H1 (cell line): ENCODE results near the gene LSM7. TPM values are rescaled to one million over a fixed set of nuclear protein-coding genes. Genes with fewer than 3 reads are reported as not detected.

Experiments
- CTCF ChIA-PET: fragments of 300-600 bp; sonication (Branson Sonifier 250); formaldehyde crosslinking; loops from one replicate; lab custom pipeline; 2021; ENCODE audit not compliant: partially characterized antibody; lab: Charles Lee
- POLR2A ChIA-PET: fragments of 300-600 bp; sonication (Branson Sonifier 250); formaldehyde crosslinking; loops from one replicate; lab custom pipeline; 2021; ENCODE audit warnings: inconsistent platforms; ENCODE audit not compliant: partially characterized antibody; lab: Charles Lee
- DNase-seq, 2 experiments: peaks; one replicate each; pipeline versions ENCODE4 v3.0.0 to v3.0.0-alpha.2; 2010 to 2022; ENCODE audit warnings: low spot score in 2 of 2, low read depth in 1 of 2, mixed read lengths in 1 of 2
- FAIRE-seq: peaks from 2 replicates; lab custom pipeline; 2011; peaks lifted over from hg19 to GRCh38; lab: Jason Lieb, UNC
- H2AFZ ChIP-seq: 2 replicates; pipeline ENCODE4 v1.8.1; 2012; ENCODE audit warnings: low read length, inconsistent platforms
- H2AK5ac ChIP-seq: 2 replicates; pipeline ENCODE4 v1.6.1; 2013; ENCODE audit warnings: low read depth, low read length
- H2BK120ac ChIP-seq: replicated peaks from 2 replicates; pipeline ENCODE3; 2013; ENCODE audit warnings: low read depth, low read length, inconsistent platforms
- H2BK12ac ChIP-seq: 2 replicates; pipeline ENCODE4 v1.6.1; 2013; ENCODE audit warnings: low read depth, low read length
- H2BK15ac ChIP-seq: 2 replicates; pipeline ENCODE4 v1.6.1; 2013; ENCODE audit warnings: low read length
- H2BK20ac ChIP-seq: 2 replicates; pipeline ENCODE4 v1.6.1; 2013; ENCODE audit warnings: low read length
- H2BK5ac ChIP-seq: 2 replicates; pipeline ENCODE4 v1.6.1; 2013; ENCODE audit warnings: low read depth, low read length
- H3K14ac ChIP-seq: 2 replicates; pipeline ENCODE4 v1.6.1; 2013; ENCODE audit warnings: inconsistent platforms; ENCODE audit not compliant: insufficient read length
- H3K18ac ChIP-seq: 2 replicates; pipeline ENCODE4 v1.6.1; 2013; ENCODE audit warnings: low read length; ENCODE audit errors: extremely low read depth
- H3K23ac ChIP-seq: 2 replicates; pipeline ENCODE4 v1.6.1; 2013; ENCODE audit warnings: inconsistent platforms; ENCODE audit not compliant: insufficient read length
- H3K23me2 ChIP-seq: 2 replicates; pipeline ENCODE4 v1.6.1; 2013; ENCODE audit warnings: low read depth, low read length
- H3K27ac ChIP-seq: 2 replicates; pipeline ENCODE4 v1.6.1; 2011; ENCODE audit warnings: low read depth, low read length, inconsistent platforms
- H3K27me3 ChIP-seq, 4 experiments: replicated peaks in 1 of 4; 1 replicate in 1 of 4; 2 replicates in 3 of 4; pipeline versions ENCODE4 v1.6.1 to v1.8.1; 2011 to 2013; ENCODE audit warnings: low read length in 3 of 4, mild to moderate bottlenecking in 3 of 4, inconsistent platforms in 2 of 4, mixed read lengths in 2 of 4, moderate library complexity in 1 of 4; ENCODE audit not compliant: control insufficient read depth in 3 of 4, insufficient read depth in 3 of 4; ENCODE audit errors: extremely low read depth in 1 of 4
- H3K36me3 ChIP-seq, 4 experiments: 2 replicates each; pipeline versions ENCODE4 v1.6.1 to v1.8.1; 2011 to 2013; ENCODE audit warnings: mild to moderate bottlenecking in 4 of 4, low read length in 3 of 4, moderate library complexity in 2 of 4, control low read depth in 1 of 4, inconsistent platforms in 1 of 4; ENCODE audit not compliant: insufficient read depth in 4 of 4, control insufficient read depth in 2 of 4
- H3K4ac ChIP-seq: replicated peaks from 2 replicates; pipeline ENCODE3; 2013; ENCODE audit warnings: low read length, low read depth, mixed read lengths, inconsistent platforms; ENCODE audit not compliant: insufficient read length
- H3K4me1 ChIP-seq, 4 experiments: replicated peaks in 1 of 4; 1 replicate in 1 of 4; 2 replicates in 3 of 4; pipeline versions ENCODE4 v1.6.1 to v1.8.1; 2011 to 2013; ENCODE audit warnings: low read length in 3 of 4, inconsistent platforms in 2 of 4, mixed read lengths in 1 of 4; ENCODE audit not compliant: insufficient read depth in 4 of 4, control insufficient read depth in 3 of 4
- H3K4me2 ChIP-seq, 2 experiments: 2 replicates each; pipeline versions ENCODE4 v1.6.1 to v1.8.1; 2011 to 2013; ENCODE audit warnings: low read depth in 2 of 2, low read length in 2 of 2, control low read depth in 1 of 2, inconsistent platforms in 1 of 2, mild to moderate bottlenecking in 1 of 2; ENCODE audit not compliant: insufficient read depth in 1 of 2
- H3K4me3 ChIP-seq, 4 experiments: fragments of 200-600, 300-600 bp in 1 of 4; sonication (generic), shearing (Covaris generic), sonication (Bioruptor Twin) in 1 of 4; 2 replicates each; pipeline versions ENCODE4 v1.5.1 to v1.8.1; 2011 to 2016; ENCODE audit warnings: low read length in 4 of 4, low read depth in 3 of 4, control low read depth in 2 of 4, inconsistent platforms in 2 of 4, mild to moderate bottlenecking in 2 of 4, mixed read lengths in 1 of 4, moderate library complexity in 1 of 4; ENCODE audit not compliant: insufficient read depth in 2 of 4; ENCODE audit errors: extremely low read depth in 1 of 4
- H3K56ac ChIP-seq: replicated peaks from 2 replicates; pipeline ENCODE3; 2013; ENCODE audit warnings: low read depth, mild to moderate bottlenecking, mixed read lengths, low read length, inconsistent platforms; ENCODE audit not compliant: insufficient read length
- H3K79me1 ChIP-seq: 2 replicates; pipeline ENCODE4 v1.6.1; 2013; ENCODE audit warnings: low read depth, low read length, control low read depth
- H3K79me2 ChIP-seq, 2 experiments: 2 replicates each; pipeline versions ENCODE4 v1.6.1 to v1.8.1; 2012 to 2013; ENCODE audit warnings: low read length in 2 of 2, mild to moderate bottlenecking in 2 of 2, inconsistent platforms in 1 of 2; ENCODE audit not compliant: insufficient read depth in 2 of 2, control insufficient read depth in 1 of 2
- H3K9ac ChIP-seq, 4 experiments: replicated peaks in 1 of 4; 1 replicate in 1 of 4; 2 replicates in 3 of 4; pipeline versions ENCODE4 v1.6.1 to v1.8.1; 2011 to 2013; ENCODE audit warnings: low read depth in 3 of 4, low read length in 3 of 4, control low read depth in 2 of 4, mild to moderate bottlenecking in 2 of 4, moderate library complexity in 2 of 4, inconsistent platforms in 1 of 4; ENCODE audit errors: extremely low read depth in 1 of 4
- H3K9me3 ChIP-seq, 2 experiments: 2 replicates each; pipeline versions ENCODE4 v1.6.1 to v1.8.1; 2012 to 2013; ENCODE audit warnings: mild to moderate bottlenecking in 2 of 2, moderate library complexity in 2 of 2, control low read depth in 1 of 2, inconsistent platforms in 1 of 2, low read depth in 1 of 2, low read length in 1 of 2, mixed read lengths in 1 of 2; ENCODE audit not compliant: insufficient read depth in 2 of 2
- H4K20me1 ChIP-seq, 2 experiments: replicated peaks in 1 of 2; 2 replicates each; pipeline versions ENCODE3 to v1.8.1; 2011 to 2013; ENCODE audit warnings: inconsistent platforms in 2 of 2, low read length in 2 of 2, mild to moderate bottlenecking in 1 of 2; ENCODE audit not compliant: insufficient read depth in 2 of 2, control insufficient read depth in 1 of 2
- H4K5ac ChIP-seq: 2 replicates; pipeline ENCODE4 v1.6.1; 2013; ENCODE audit warnings: low read length, low read depth, mixed read lengths, inconsistent platforms; ENCODE audit not compliant: insufficient read length
- H4K8ac ChIP-seq: 2 replicates; pipeline ENCODE4 v1.8.0; 2013; ENCODE audit warnings: mild to moderate bottlenecking, moderate library complexity, low read length, inconsistent platforms; ENCODE audit not compliant: insufficient read depth; ENCODE audit errors: extremely low read depth
- H4K91ac ChIP-seq: replicated peaks from 2 replicates; pipeline ENCODE3; 2013; ENCODE audit warnings: low read length, mixed read lengths, inconsistent platforms; ENCODE audit not compliant: insufficient read length
- SP2 ChIP-seq: IDR thresholded peaks from 2 replicates; pipeline ENCODE4 v1.6.1; 2012; ENCODE audit warnings: mild to moderate bottlenecking, low read length, inconsistent platforms
- WGBS, 2 experiments: shearing (Covaris generic) in 1 of 2; methylation state at CpG; one replicate each; pipeline versions ENCODE4 v1.1.6 to v1.1.7; 2013 to 2015; ENCODE audit warnings: low lambda C conversion rate in 2 of 2, mixed read lengths in 2 of 2, inconsistent platforms in 1 of 2, low coverage in 1 of 2, missing lambda C conversion rate in 1 of 2; ENCODE audit not compliant: insufficient replicate concordance in 2 of 2, insufficient coverage in 1 of 2, insufficient read length in 1 of 2; ENCODE audit errors: extremely low coverage in 1 of 2, missing lambda C conversion rate in 1 of 2; 5-methylcytosine and 5-hydroxymethylcytosine counted together
- polyA plus RNA-seq, 7 experiments: library from polyadenylated mRNA; depleted of rRNA in 3 of 7; stranded (reverse) in 5 of 7; unstranded in 2 of 7; fragments of >200 nt in 5 of 7; fragments of 200-250 nt in 2 of 7; gene quantifications; 1 replicate in 5 of 7; 2 replicates in 1 of 7; 4 replicates in 1 of 7; pipeline versions ENCODE4 v1.2.1 to v1.2.3, GENCODE V29; 2011 to 2013; ENCODE audit warnings: missing spikeins in 2 of 7, mixed read lengths in 2 of 7
- total RNA-seq: library from RNA; stranded (reverse); fragmentation: NEBNext Ultra II Directional; extraction: Animal tissue kit (Norgen Biotek cat#: 25700); gene quantifications from 2 replicates; pipeline ENCODE4 v1.2.1, GENCODE V29; 2021

LSM7 gene
- total and polyA plus RNA-seq, 2 of the 8 experiments (the other 6 are each of a cell fraction or from before 2014, with no cell fraction given), result 228 to 1,335 TPM

GRCh38 chr19:2376784-2377519 lies 48.6 kb upstream of the LSM7 start:
- POLR2A ChIA-PET, result no interaction called here
- no peak overlapping the region for H2BK20ac ChIP-seq
- no peak overlapping the region; the same call in 1 of the 2 replicates for H4K8ac ChIP-seq
- no peak overlapping the region for H2BK15ac ChIP-seq
- WGBS, 2 experiments, result 83% methylated on average over 13 of the region's 15 CpGs; no CpG with 5 or more reads in 1 of the 2 experiments
- H3K4me3 ChIP-seq, result no peak overlapping the region
- H3K4me2 ChIP-seq, result no peak overlapping the region
- no peak overlapping the region for H2AFZ ChIP-seq
- H3K27ac ChIP-seq, result no peak overlapping the region
- H2BK5ac ChIP-seq, result no peak overlapping the region
- H3K9me3 ChIP-seq, result peaks cover 4% of the 10 kb centered on the region in 2 experiments; a peak in 1 of 4 replicates
- no peak overlapping the region for H3K23ac ChIP-seq
- H3K4me1 ChIP-seq, result no peaks in the 10 kb centered on the region
- H2AK5ac ChIP-seq, result no peak overlapping the region
- H3K18ac ChIP-seq, result no peak overlapping the region
- DNase-seq (no peak), FAIRE-seq (no peak)
- no peak overlapping the region for H3K4ac ChIP-seq
- H3K79me1 ChIP-seq, result no peaks in the 10 kb centered on the region
- H4K20me1 ChIP-seq, result no peaks in the 10 kb centered on the region
- H3K56ac ChIP-seq, result no peak overlapping the region
- no peak for TF ChIP-seq SP2
- no peak overlapping the region for H3K9ac ChIP-seq
- no peaks in the 10 kb centered on the region for H3K23me2 ChIP-seq
- no peak overlapping the region for H3K14ac ChIP-seq
- H4K91ac ChIP-seq, result no peak overlapping the region
- H4K5ac ChIP-seq, result no peak overlapping the region
- no peak overlapping the region for H2BK120ac ChIP-seq
- H3K36me3 ChIP-seq, result no peaks in the 10 kb centered on the region
- CTCF ChIA-PET, result interaction anchor here (0.6 kb wide), 1 partner anchor 9 kb away, joined by 3 read pairs; no protein-coding TSS in a partner anchor
- H3K79me2 ChIP-seq, result no peaks in the 10 kb centered on the region
- no peak overlapping the region for H2BK12ac ChIP-seq
- H3K27me3 ChIP-seq, result no peaks in the 10 kb centered on the region; a peak in 1 of 7 replicates
